Pancreas (tissue), 10 donors: Measurements from ENCODE around the gene PEPD. TPM values are rescaled to one million over a fixed set of nuclear protein-coding genes. Genes with fewer than 3 reads are reported as not detected.

Source experiments
- ATAC-seq, 4 donors: fragments of 200-7000 bp; cut with Tn5 transposase; one replicate each; pipeline versions ENCODE4 v1.8.0 to v1.9.1; 2020; ENCODE audit warnings: mild to moderate bottlenecking in 4 of 4, moderate library complexity in 4 of 4
- DNase-seq, 6 donors: peaks; one replicate each; pipeline ENCODE4 v3.0.0-alpha.2; 2020
- FAIRE-seq: peaks from 2 replicates; lab custom pipeline; 2012; peaks lifted over from hg19 to GRCh38; lab: Jason Lieb, UNC
- H3K27ac ChIP-seq, 4 donors: fragments of 200-600 bp; sonication (generic); 1 replicate in 3 of 4; 2 replicates in 1 of 4; pipeline versions ENCODE4 v1.5.0 to v1.8.0; 2020
- H3K27me3 ChIP-seq, 4 donors: fragments of 200-600 bp; one replicate each; pipeline ENCODE4 v1.8.0; 2021
- H3K36me3 ChIP-seq, 3 donors: fragments of 200-600 bp; sonication (generic) in 1 of 3; one replicate each; pipeline versions ENCODE4 v1.5.0 to v1.8.0; 2020 to 2021
- H3K4me1 ChIP-seq, 3 donors: fragments of 200-600 bp; one replicate each; pipeline ENCODE4 v1.8.0; 2021
- H3K4me3 ChIP-seq, 4 donors: fragments of 200-600 bp; sonication (generic) in 2 of 4; one replicate each; pipeline versions ENCODE4 v1.5.0 to v1.8.0; 2020 to 2021
- H3K9me3 ChIP-seq, 4 donors: fragments of 200-600 bp; one replicate each; pipeline ENCODE4 v1.8.0; 2021
- CTCF ChIP-seq, 4 donors: fragments of 200-600 bp; sonication (generic) in 3 of 4; IDR thresholded peaks; one replicate each; pipeline versions ENCODE4 v1.5.0 to v1.8.0; 2021; ENCODE audit warnings: antibody characterized with exemption in 4 of 4
- WGBS, 2 donors: extraction: QIAGEN DNeasy Blood & Tissue Kit; methylation state at CpG; one replicate each; pipeline ENCODE4 v1.1.7; 2013; 5-methylcytosine and 5-hydroxymethylcytosine counted together
- intact Hi-C, 3 donors: fragments of 100-400 bp; cut with DNase I; formaldehyde crosslinking; loops; one replicate each; pipeline versions ENCODE4 v1.11.1 to v1.14.2; 2022
- polyA plus RNA-seq, 2 donors: library from polyadenylated mRNA; stranded (reverse); fragments of 200-250 nt; gene quantifications; one replicate each; pipeline ENCODE4 v1.2.3, GENCODE V29; 2013
- total RNA-seq, 6 donors: library from RNA; stranded (reverse); fragmentation: NEBNext Ultra II Directional in 4 of 6; extraction: Animal tissue kit (Norgen Biotek cat#: 25700) in 4 of 6; gene quantifications; one replicate each; pipeline versions ENCODE4 v1.2.1 to v1.2.4, GENCODE V29; 2021 to 2023
- donor health status: healthy with polysubstance abuse.
- donor health status: DM: no; HTN: no; CAD: no; lungs with moderate emphysema.
- donor health status: DM: no; HTN: no; CAD: no.
- donor health status: control.
- donor health status: control.
- donor health status: Bipolar disorder and iron deficiency.
- donor health status: DM: yes; HTN: yes; CAD: no.
- donor health status: DM: no; HTN: no; CAD: no.
- donor health status: DM: no; HTN: no; CAD: no.
- donor health status: DM: yes; HTN: yes; CAD: no.

PEPD gene
- total and polyA plus RNA-seq, 8 donors = 13.7 to 36.1 (median 22.5) TPM

GRCh38 chr19:33388231-33388724 lies 133.3 kb downstream of the PEPD start:
- FAIRE-seq (no peak), ATAC-seq (peak in 1 of 4 donors; percentile 15), DNase-seq (peak in 1 of 6 donors; percentile 29)
- Histone ChIP-seq H3K27ac (no peak overlapping the region), H3K9me3 (no peaks in the 10 kb centered on the region), H3K4me3 (no peak overlapping the region), H3K4me1 (peaks cover 13 to 22% (median 14%) of the 10 kb centered on the region in 3 donors), H3K27me3 (no peaks in the 10 kb centered on the region), H3K36me3 (no peaks in the 10 kb centered on the region)
- WGBS, 2 donors = 84 to 89% methylated on average over 13 of the region's 13 CpGs
- intact Hi-C loops = no loop called here
- no peak for TF ChIP-seq CTCF (IDR thresholded peaks at IDR 0.05)

DNA sequence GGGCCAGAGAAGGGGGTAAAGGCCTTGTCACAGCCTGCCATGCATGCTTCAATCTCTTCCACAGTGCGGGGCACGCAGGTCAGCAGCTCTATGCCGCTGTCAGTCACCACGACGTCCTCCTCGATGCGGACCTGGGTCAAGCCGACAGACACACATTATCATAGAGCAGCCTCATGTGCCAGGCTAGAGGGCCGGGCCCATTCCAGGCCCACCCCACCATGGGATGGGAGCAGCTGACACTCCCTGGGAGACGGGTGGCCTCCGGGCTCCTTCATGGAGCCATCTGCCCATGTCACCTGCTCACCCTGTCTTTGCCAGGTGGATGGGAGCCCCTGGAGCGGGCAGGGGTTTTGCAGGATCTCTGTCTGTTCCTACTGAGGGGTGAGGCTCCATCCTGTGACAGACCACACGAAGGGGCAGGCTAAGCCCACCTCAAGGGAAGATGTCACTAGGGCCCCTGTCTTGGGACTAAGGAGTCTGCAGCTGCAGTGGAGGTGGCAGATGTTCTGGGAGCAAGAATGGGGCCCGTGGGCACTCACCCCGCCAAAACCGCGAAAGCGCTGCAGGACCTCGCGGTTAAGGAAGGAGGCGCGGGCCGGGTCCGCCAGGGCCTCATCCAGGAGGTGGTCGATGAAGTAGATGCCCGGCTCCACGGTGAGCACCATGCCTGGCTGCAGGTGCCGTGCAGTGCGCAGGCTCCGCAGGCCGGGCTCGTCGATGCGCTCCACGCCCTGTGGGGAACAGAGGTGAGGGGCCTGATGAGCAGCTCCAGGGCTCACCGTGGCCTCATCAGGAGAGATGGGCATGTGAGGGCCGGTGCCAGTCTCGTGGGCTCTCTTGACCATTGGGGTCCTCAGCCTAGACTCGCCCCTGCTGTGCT lies 134.0 kb downstream of the PEPD start:
- peaks cover 13 to 21% (median 13%) of the 10 kb centered on the region in 3 donors for H3K4me1 ChIP-seq
- no peak for TF ChIP-seq CTCF (IDR thresholded peaks at IDR 0.05)
- ATAC-seq = no peak
- no peak overlapping the region for H3K27ac ChIP-seq
- no peaks in the 10 kb centered on the region for H3K9me3 ChIP-seq
- H3K27me3 ChIP-seq = no peaks in the 10 kb centered on the region
- WGBS, 2 donors = 95% methylated on average over 39 of the region's 39 CpGs
- intact Hi-C loops = no loop called here
- no peaks in the 10 kb centered on the region for H3K36me3 ChIP-seq
- peak in 3 of 6 donors; percentile 20 to 75 (median 53) for DNase-seq
- no peak for FAIRE-seq
- H3K4me3 ChIP-seq = no peak overlapping the region

DNA sequence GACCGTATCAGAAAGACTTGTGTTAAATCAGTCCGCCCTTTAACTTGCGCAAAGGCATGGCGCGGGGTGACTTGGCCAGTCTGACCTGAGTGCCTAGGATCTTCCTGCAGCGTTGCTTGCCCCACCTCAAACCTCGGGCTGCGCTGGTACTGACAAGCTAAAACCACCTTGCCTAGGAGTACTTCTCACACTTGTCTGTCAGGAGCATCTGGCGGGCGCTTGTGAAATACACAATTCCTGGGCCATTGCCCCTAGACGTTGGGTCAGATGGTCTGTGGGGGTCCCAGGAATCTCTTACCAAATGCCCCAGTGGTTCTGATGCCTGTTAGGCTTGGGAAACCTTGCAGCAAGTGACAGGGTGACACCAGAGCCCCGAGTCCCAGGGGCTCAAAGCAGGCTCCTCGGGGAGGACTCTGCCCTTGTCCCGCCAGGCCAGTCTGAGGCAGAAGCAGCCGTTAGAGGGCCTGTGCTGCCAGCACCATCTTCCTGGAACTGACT lies 135.2 kb downstream of the PEPD start:
- no peak for TF ChIP-seq CTCF (IDR thresholded peaks at IDR 0.05)
- Histone ChIP-seq H3K27me3 (no peaks in the 10 kb centered on the region), H3K4me1 (peaks cover 3 to 10% (median 7%) of the 10 kb centered on the region in 3 donors), H3K4me3 (no peak overlapping the region), H3K9me3 (no peaks in the 10 kb centered on the region), H3K27ac (no peak overlapping the region), H3K36me3 (no peaks in the 10 kb centered on the region)
- FAIRE-seq (no peak), ATAC-seq (no peak), DNase-seq (peak in 1 of 6 donors; percentile 31)
- intact Hi-C loops = no loop called here
- 82 to 89% methylated on average over 15 of the region's 15 CpGs for WGBS, 2 donors

GRCh38 chr19:33385956-33386355 lies 135.6 kb downstream of the PEPD start:
- ATAC-seq = no peak
- intact Hi-C loops = no loop called here
- H3K27ac ChIP-seq = no peak overlapping the region

More at GRCh38 chr19:33385956-33386355, 135.6 kb downstream of the PEPD start:
- 46 to 58% methylated on average over 6 of the region's 6 CpGs for WGBS, 2 donors
- Histone ChIP-seq H3K4me3 (no peak overlapping the region), H3K4me1 (peaks cover 0 to 9% (median 7%) of the 10 kb centered on the region in 3 donors), H3K9me3 (no peaks in the 10 kb centered on the region), H3K27me3 (no peaks in the 10 kb centered on the region), H3K36me3 (no peaks in the 10 kb centered on the region)
- DNase-seq (peak in 2 of 6 donors; percentile 25 to 33), FAIRE-seq (no peak)
- no peak for TF ChIP-seq CTCF (IDR thresholded peaks at IDR 0.05)
